GM18519 (cell line): ENCODE data around the gene RAB11FIP4.

ENCODE experiments used
- ATAC-seq: cut with Tn5 transposase; IDR thresholded peaks from one replicate; pipeline ENCODE4 v1.9.1; 2021; ENCODE audit warnings: mild to moderate bottlenecking, moderate library complexity; ENCODE audit not compliant: unreplicated experiment, low FRiP score

RAB11FIP4 gene

DNA sequence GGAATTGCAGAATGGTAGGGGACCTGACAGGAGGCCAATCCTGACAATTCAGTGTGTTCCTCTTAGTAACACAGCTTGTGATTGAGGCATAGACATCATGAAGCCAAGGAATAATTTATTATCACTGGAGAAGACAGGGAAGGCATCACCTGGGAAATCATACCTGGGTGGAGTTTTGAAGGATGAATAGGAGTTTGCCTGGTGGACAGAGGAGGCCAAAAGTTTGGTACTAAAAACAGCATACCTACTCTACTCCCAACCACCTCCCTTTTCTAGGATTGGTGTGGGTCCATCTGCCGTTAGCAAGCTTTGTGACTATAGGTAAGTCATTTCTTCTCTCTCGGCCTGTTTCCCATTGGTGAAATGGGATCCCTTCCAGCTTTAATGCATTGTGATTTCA, 88.0 kb downstream of the RAB11FIP4 start:
- ATAC-seq = no peak

DNA sequence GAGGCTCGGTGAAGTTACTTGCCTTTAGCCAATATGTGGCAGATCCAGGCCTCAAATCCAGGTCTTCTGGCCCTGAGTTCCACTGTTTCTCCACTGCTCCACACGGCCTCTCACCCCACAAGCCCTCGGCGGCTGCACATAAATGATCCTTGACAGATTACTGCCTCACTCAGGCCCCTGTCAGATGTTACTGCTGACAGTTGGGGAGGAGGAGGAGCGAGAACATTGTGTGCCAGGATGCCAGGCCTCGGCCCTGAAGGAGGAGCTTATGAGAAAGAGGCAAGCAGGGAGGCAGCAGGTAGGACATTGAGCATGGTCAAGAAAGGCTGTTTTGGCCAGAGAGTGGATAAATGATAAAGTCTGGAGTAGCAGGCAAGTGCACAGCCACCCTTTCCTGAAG, 88.6 kb downstream of the RAB11FIP4 start:
- ATAC-seq = no peak

DNA sequence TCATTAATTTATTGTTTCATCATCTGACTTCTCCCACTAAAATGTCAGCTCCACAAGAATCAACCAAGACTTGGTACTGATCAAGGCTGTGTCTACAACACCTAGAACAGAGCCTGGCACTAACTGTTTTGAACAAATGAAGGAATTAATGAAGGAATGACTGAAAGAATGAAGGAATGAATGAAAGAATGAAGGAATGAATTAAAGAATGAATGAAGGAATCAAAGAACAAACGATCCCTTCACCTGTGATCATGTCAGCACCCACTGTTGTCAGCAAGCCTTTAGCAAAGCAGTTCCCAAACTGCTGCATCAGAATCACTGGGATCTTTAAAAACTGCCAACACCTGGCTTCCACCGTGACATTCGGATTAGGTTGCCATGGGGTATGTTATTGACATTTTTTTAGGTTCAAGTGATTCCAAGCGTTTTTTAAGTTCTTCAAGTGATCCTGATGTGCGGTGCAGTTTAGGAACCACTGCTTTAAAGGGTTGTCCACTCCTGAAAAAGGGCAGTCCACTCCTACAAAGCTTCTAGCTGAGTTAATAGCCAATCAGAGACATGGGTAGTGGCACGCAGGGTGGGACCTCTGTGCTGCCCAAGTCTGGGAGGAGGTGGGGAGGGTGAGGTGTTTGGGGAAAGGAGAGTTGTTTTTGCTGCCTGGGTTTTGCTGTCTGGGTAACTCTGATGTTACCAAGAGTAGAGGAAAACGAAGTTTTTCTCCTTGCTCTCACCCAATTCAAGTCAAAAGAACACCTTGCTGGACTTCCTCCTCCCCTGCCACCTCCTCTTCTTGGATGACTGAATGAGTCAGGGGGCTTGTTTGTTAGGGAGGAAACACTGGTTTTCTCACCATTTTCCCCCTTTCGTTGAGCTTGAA, 89.7 kb downstream of the RAB11FIP4 start:
- no peak for ATAC-seq

DNA sequence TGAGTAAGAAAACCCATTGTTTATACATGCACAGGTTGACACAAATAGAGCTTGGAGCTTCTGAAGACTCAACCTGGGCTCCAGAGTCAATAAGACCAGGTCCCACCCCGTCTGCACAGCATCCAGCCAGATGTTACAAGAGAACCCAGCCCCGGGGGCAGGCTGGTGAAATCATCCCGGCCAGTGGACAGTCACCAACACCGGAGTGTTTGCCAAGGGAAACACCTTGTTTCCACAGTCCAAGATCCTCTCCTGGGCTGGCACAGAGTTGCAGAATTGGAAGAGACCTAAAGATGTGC, 90.3 kb downstream of the RAB11FIP4 start:
- ATAC-seq = no peak

DNA sequence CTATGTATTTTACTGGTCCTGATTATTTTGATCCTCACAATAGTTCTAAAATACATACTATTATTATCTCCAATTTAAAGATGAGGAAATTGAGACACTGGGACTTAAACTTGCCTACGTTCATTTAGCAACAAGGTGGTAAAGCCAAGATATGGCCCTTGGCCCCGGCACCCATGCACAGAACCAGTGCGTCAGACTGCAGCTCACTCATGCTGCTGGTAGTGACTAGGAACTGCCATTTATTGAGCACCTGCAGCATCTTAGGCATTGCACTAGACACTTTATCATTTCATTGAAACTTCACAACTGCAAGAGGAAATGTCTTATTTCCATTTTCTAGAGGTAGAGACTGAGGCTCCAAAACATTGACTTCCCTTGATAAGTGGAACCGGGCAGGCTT, 93.3 kb downstream of the RAB11FIP4 start:
- no peak for ATAC-seq

DNA sequence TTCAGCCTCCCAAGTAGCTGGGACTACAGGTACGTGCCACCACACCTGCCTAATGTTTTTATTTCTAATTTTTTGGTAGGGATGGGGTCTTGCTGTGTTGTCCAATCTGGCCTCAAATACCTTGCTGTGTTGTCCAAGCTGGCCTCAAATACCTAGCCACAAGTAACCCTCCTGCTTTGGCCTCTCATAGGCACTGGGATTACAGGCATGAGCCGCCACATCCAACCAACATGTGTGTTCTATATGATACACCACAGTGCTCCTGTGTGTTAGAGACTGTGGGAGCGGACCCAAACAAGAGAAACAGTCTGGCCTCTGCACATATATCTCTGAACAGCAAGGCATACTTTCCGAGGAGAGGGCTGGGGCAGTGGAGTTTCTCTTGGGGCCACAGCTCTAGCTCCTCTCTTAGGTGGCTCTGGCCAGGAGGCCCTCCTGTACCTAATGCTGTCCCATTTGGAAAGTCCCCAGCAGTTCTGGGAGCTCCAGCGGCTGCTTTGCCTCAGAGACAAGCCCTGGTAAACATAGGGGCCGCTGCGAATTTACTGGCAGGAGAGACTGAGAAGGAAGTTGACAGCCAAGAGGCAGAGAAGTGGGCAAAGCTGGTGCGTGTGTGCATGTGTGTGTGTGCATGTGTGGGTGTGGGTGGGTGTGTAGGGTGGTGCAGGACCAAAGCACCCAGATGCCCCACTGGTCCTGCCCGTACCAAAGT, 95.0 kb downstream of the RAB11FIP4 start:
- ATAC-seq = no peak

DNA sequence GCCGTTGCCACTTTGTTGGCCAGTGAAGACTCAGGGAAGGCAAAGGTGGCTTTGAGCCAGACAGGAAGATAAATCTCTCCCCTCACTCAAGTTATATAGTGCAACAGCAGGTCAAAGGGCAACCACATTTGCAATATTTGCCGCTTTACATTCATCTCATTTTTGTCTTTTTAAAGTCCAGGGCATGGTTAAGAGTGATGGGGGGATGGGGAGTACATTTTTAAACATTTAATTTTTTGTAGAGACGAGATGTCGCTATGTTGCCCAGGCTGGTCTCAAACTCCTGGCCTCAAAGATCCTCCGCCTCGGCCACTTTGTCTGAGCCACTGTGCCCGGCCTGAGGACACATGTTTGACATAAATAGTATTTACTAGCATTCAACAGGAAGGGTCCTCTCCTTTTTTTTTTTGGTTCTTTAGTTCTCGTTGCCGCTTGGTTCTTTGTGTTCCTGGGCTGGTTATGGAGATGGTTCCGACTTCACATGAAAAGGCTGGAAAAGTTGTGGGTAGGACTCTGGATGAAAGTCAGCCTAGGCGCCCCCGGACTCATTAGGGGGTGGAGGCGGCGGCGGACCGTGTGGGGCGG, 95.7 kb downstream of the RAB11FIP4 start:
- no peak for ATAC-seq

DNA sequence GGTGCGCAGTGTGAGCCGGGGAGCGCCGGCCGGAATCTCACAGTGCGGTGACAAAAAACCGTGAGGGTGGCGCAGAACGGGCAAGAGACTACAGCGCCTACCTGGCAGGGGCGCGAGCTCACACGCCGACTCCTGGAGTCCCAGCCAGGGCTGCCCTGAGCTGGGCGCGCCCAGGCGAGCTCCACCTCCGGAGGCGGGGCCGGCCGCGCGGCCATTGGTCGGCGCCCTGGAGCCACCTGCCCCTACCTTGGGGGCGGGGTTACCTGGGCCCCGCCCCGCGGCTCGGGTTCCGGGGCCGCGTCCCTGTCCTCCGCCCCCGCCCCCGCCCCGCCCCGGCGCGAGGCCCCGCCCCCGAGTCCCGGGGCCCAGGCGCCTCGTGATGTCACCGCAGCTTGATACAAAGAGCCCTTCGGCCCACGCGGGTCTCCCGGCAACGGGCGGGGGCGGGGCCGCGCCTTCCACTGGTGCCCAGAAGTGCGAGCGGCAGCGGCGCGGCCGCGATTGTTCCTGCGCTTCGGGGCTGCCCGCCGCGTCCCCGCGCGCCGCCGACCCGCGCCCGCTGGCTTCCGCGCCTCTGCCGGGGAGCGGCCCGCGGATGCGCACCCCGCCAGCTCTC, 96.3 kb downstream of the RAB11FIP4 start:
- peak; percentile 43 for ATAC-seq

DNA sequence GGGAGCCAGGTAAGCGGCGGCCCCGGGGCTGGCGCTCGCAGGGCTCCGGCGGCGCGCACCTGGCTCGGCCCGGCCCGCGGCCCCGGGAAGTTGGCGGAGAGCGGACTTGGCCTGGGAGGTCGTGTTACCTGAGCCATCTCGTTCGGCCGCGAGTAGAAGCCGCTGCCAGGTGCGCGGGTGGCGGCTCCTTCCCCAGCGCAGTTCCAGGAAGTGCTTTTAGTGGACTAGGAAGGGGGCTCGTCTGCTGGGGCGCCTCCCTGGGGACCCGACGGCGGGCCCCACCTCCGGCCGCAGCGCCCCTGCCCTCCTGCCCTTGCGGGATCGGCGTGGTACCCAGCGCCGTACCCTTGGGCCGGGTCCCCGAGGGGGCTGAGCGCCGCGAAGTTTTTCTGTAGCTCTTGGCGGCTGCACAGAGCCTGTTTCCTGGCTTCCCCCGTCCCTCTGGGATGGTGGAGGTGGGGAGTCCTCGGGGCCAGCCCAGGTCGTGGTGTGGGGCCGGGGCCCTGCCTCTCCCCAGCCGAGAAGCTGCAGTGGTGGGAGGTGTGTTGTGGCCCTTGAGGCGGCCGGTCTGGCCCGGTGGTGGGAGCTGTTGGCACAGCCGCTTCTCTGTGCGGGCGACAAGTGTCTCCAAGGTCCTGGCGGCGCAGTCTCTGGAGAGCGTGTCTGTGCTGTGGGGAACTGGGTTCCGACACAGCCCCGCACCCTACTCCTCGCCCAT, 96.9 kb downstream of the RAB11FIP4 start:
- no peak for ATAC-seq

DNA sequence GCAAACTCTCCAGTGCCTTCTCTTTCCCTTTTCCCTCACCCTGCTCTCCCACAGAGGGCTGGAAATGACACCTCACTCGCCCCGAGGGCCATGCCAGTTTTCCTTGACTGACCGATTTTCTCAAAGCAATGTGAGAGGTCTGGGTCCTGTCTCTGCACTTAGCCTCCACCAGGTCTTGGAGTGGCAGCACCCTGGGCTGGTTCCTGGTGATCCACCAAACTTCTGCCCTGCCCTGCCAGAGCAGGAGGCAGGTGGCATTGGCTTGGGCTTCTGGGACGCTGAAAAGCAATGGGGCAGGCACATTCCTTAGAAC, 97.5 kb downstream of the RAB11FIP4 start:
- ATAC-seq = no peak

DNA sequence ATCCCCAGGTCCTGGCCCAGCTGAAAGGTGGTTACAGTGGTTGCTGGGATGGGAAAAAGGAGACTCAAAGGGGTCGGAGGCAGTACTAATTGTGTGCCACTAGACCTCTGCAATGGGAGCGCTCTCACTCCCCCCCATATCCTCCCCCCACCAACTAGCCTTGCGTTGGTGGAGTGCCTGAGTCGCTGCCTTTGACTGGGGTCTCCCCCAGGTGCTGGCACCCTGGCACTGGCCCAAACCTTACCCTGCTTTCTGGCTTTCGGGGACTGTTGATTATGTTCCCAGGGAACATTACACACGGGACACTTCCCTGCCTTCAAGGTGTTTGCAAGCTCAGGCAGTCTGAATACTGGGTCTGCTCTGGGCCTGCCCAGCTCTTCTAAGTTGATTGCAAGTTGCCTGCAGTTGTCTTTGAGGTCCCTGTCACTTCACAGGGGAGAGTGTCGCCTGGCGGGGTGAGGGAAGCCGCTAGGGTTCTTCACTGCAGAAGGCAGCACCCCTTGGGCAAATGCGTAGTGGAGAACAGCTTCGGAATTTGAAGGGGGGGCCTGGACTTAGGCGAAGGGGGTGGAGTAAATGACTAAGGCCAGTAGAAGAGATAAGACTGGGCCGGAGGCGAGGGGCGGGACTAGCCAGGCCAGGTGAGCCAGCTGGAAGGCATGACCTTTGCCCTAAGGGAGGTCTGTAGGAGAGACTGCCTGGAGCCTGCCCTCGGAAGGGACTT, 98.0 kb downstream of the RAB11FIP4 start:
- ATAC-seq = no peak

DNA sequence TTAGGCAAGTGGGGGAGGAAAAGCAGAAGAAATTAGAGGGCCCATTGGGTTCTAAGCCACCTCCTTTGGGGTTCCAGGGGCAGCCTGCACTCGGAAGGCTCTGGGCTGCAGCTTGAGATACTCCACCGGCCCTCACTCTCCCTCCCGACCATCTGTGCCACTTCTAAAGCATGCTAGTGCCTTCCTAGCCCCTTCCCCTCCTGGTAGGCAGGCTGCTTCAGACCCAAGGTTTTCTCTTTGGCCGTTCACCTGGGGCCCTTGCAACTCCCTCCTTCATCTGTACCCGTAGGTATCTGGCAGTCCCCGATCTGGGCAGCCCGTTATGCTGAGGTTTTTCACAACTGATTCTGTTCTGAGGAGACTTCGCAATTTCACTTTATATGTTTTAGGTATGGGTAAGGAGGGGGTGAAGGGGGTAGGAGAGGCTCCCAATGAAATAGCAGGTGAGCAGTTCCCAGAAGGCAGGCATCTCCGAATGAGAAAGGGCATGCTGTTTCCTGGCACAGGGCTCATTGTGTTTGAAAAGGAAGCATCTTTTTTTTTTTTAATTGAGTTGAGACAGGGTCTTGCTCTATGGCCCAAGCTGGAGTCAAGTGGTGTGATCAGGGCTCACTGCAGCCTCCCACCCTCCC, 98.7 kb downstream of the RAB11FIP4 start:
- no peak for ATAC-seq

DNA sequence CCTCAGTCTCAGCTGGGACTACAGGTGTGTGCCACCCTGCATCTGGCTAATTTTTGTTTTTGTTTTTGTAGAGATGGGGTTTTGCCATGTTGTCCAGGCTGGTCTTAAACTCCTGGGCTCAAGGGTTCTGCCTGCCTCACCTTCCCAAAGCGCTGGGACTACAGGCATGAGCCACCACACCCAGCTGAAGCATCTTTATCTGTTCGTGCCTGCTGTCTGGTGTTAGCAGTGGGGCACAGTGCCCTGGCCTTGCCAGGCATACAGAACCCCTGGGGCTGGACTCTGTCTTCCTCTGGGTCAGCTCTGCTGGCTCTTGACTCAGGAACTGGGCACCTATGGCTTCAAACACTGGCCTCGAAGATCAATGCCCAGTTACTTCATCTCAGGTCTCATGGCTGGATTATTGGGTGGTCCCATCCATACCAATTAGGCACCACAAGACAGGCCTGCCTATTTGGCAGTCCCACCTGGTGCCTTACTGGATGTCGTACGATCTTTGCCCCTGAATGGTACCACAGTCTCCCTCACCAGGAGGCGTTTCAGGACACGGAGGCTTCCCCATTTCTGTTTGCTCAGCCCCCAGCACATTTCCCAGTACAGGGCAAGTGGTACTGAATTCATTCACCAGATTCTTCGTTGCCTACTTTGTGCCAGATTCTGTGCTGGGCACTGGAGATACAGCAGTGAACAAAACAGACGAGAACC, 99.3 kb downstream of the RAB11FIP4 start:
- ATAC-seq = no peak

DNA sequence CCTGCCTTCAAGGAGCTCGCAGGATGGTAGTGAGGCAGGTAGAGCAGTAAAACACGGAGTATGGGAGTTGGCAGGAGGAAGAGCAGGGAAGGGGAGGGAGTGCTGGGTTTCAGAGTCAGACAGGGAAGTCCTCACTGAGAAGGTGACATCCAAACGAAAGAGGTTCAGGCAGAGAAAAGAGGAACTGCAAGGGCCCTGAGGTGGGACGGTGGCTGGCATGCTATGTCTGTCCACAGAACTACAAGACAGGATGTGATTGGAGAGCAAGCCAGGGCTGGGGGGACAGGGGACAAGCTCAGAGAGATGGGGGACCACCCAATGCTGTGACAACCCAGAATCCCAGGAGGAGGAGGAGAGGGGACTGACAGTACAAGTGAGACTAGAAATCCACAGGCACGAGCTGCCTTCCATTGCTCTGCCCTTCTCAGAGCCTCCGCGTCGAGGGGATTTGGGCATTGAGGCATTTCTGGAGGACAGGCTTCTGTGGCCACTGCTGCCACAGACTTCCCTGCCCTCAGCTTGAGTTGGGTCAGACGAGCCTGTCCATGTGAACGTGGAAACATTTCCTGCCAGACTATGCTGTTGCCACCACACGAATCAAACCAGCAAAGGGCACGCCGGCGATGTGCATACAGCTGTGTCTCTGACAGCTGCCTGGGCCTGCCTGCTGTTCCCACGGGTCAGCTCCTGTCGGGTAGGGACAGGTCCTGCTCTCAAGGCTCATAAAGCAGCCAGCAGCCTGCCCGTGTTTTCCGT, 100.1 kb downstream of the RAB11FIP4 start:
- ATAC-seq = no peak

DNA sequence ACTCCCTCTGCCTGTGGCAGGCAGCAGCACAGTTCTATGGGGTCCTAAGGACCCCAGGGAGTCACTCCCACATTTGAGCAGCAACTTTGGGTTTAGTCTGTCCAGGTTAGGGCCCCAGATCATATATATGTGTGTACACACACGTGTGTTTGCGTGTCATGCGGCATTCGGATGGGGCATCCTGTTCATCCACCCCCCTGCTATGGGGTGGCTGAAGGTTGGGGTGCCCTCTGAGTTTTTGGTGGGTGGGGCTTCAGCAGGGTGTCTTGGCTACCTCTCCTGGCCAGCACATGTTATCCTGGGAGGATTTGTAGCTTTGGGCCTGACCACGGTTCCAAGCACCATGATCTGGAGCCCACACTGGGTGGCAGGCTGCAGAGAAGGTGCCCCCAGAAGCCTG, 100.7 kb downstream of the RAB11FIP4 start:
- no peak for ATAC-seq

DNA sequence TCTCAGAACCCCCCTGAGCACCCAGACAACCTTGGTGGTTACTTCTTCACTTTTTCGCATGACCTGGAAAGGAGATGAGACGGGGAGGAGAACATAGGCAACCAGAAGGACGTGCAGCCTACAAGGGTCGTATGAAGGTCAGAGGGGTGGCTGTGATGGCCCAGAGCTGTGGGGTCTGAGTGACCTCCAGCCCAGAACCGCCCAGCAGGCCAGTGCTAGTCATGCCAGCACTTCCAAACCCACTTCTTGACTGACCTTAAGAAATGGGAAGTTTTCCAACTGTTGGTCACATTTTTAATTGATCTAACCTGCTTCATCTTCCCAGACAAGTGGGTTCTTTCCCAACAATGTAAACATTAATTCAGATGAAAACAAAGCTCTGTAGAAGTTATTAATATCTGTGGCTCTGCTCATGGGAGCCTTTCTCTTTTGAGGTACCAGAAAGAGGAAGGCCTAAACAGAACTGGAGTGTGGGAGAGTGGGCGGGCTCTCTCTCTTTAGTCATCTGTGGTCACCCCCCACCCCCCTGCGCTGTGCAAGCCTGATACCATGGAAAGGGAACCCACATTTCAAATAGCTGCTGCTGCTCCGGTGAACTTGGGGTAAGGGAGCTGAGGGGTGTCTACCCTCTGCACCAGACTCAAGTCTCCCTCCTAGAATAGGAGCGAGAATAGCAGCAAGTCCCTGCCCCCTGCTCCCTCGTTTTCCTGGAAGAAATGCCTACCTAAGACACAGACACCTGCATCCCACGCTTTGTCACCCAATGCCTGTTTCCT, 101.6 kb downstream of the RAB11FIP4 start:
- ATAC-seq = no peak

DNA sequence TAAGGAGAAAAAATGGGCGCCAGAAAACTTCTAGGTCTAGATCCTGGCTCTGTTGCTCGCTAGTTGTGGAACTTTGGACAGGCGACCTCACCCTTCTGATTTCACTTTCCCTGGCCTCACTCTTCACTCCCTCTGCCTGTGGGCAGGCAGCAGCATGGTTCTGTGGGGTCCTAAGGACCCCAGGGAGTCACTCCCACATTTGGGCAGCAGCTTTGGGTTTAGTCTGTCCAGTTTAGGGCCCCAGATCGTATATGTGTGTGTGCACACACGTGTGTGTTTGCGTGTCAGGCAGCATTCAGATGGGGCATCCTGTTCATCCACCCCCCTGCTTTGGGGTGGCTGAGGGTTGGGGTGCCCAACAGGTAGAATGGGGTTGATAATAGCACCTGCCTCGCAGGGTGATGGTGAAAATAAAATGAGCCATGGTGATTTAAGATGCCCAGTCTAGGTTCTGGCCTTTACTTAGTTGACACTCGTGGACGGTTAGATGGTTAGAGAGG, 102.2 kb downstream of the RAB11FIP4 start:
- peak; percentile 9 for ATAC-seq
